AG09309 (cell line): ENCODE data around the gene HMG20A.
A peak's percentile ranks its signal among the peaks of the same experiment; 100 is the strongest.
"Not testable (repeated sequence)": the region's sequence is repeated elsewhere in the genome, so short reads cannot be mapped to it uniquely, and the experiment has no call there.

Experiments
- DNase-seq: peaks from one replicate; pipeline ENCODE4 v3.0.0-alpha.2; 2010; ENCODE audit warnings: low read depth
- H3K4me3 ChIP-seq: 2 replicates; pipeline ENCODE4 v1.5.1; 2011; ENCODE audit warnings: mild to moderate bottlenecking, low read depth, low read length, moderate library complexity; ENCODE audit not compliant: control insufficient read depth
- TF ChIP-seq, protein P1 (sequence below): IDR thresholded peaks from 2 replicates; pipeline ENCODE4 v1.5.1; 2011; ENCODE audit warnings: mild to moderate bottlenecking, low read depth, low read length, inconsistent platforms; ENCODE audit not compliant: insufficient read depth, control insufficient read depth; ENCODE audit errors: missing control alignments

The HMG20A gene

GRCh38 chr15:77393471-77393840 is 27.2 kb upstream of the HMG20A start:
- DNase-seq: no peak
- TF ChIP-seq, protein P1, sequence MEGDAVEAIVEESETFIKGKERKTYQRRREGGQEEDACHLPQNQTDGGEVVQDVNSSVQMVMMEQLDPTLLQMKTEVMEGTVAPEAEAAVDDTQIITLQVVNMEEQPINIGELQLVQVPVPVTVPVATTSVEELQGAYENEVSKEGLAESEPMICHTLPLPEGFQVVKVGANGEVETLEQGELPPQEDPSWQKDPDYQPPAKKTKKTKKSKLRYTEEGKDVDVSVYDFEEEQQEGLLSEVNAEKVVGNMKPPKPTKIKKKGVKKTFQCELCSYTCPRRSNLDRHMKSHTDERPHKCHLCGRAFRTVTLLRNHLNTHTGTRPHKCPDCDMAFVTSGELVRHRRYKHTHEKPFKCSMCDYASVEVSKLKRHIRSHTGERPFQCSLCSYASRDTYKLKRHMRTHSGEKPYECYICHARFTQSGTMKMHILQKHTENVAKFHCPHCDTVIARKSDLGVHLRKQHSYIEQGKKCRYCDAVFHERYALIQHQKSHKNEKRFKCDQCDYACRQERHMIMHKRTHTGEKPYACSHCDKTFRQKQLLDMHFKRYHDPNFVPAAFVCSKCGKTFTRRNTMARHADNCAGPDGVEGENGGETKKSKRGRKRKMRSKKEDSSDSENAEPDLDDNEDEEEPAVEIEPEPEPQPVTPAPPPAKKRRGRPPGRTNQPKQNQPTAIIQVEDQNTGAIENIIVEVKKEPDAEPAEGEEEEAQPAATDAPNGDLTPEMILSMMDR: no peak

DNA sequence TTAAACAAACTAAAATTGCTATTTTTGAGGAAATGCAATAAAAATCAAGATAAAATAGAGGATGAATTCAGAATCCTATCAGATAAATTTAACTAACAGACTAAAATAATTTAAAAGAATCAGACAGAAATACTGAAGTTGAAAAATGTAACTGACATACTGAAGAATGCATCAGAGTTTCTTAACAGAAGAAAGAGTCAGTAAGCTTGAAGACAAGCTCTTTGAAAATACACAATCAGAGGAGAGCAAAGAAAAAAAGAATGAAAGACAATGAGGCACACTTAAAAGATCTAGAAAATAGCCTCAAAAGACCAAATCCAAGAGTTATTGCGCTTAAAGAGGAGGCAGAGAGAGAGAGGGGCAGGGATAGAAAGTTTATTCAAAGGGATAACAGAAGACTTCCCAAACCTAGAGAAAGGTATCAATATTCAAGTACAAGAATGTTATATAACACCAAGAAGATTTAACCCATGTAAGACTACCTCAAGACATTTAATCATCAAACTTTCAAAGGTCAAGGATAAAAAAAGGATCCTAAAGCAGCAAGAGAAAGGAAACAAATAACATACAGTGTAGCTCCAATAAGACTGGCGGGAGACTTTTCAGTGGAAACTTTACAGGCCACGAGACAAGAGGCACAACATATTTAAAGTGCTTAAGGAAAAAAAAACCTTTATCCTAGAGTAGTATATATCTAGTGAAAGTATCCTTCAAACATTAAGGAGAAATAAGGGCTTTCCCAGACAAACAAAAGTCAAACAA is 25.5 kb upstream of the HMG20A start:
- no peak overlapping the region for H3K4me3 ChIP-seq
- TF ChIP-seq, protein P1: no peak
- DNase-seq: no peak

More at GRCh38 chr15:77393471-77393840, 27.2 kb upstream of the HMG20A start:
- H3K4me3 ChIP-seq: no peak overlapping the region

DNA sequence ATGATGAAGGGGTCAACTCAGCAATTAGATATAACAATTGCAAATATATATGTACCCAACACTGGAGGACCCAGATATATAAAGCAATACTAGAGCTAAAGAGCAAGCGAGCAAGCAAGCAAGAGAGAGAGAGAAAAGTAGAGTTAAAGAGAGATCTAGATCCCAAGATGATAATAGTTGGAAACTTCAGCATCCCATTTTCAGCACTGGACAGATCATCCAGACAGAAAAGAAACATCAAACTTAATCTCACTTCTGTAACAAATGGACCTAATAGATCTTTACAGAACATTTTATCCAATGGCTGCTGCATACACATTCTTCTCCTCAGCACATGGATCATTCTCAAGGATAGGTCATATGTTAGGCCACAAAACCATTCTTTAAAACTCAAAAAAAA is 24.0 kb upstream of the HMG20A start:
- DNase-seq: no peak
- no peak overlapping the region for H3K4me3 ChIP-seq
- TF ChIP-seq, protein P1: no peak

- TF ChIP-seq, protein P1: no peak
- no peak overlapping the region for H3K4me3 ChIP-seq
- no peak for DNase-seq
Observed at GRCh38 chr15:77398927-77399326, 21.8 kb upstream of the HMG20A start.

DNA sequence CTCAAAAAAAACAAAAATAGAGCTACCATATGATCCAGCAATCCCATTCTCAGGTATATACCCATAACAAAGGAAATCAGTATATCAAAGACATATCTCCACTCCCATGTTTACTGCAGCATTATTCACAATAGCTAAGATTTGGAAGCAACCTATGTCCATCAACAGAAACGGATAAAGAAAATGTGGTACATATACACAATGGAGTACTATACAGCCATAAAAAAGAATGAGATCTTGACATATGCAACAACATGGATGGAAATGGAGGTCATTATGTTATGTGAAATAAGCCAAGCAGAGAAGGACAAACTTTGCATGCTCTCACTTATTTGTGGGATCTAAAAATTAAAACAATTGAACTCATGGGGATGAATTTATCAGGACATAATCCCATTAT is 20.4 kb upstream of the HMG20A start:
- DNase-seq: no peak
- TF ChIP-seq, protein P1: no peak

GRCh38 chr15:77402740-77403379 is 17.8 kb upstream of the HMG20A start:
- H3K4me3 ChIP-seq: no peak overlapping the region
- TF ChIP-seq, protein P1: no peak
- peak; percentile 53 for DNase-seq

More for the DNA sequence above, 20.4 kb upstream of the HMG20A start:
- no peak overlapping the region for H3K4me3 ChIP-seq

DNA sequence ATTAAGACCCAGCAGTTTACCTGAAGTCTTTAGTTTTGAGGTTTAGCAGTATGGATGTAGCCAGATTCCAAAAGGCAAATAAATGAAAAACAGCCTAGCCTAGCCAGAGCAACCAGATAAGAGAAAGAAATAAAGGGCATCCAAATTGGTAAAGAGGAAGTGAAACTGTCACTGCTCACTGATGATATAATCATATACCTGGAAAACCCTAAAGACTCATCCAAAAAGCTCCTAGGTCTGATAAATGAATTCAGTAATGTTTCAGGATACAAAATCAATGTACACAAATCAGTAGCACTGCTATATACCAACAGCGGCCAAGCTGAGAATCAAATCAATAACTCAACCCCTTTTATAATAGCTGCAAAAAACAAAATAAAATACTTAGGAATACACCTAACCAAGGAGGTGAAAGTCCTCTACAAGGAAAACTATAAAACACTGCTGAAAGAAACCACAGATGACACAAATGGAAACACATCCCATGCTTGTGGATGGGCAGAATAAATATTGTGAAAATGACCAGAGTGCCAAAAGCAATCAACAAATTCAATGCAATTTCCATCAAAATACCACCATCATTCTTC is 14.4 kb upstream of the HMG20A start:
- not testable (repeated sequence) for H3K4me3 ChIP-seq, DNase-seq
